PFSK-1 (cell line): ENCODE measurements around the gene SEC14L3.

ENCODE experiments used
- FOXP2 ChIP-seq: optimal IDR thresholded peaks from 2 replicates; pipeline ENCODE3; 2011; ENCODE audit warnings: borderline replicate concordance, control low read depth, inconsistent platforms; ENCODE audit not compliant: insufficient read depth; ENCODE audit errors: extremely low read length, extremely low read depth
- POLR2AphosphoS5 ChIP-seq: IDR thresholded peaks from 2 replicates; pipeline ENCODE4 v1.6.1; 2012; ENCODE audit warnings: low read depth, mild to moderate bottlenecking, control low read depth, low read length, moderate library complexity
- REST ChIP-seq, 2 experiments: IDR thresholded peaks; 2 replicates each; pipeline versions ENCODE4 v1.6.1 to v1.8.0; 2011 to 2012; ENCODE audit warnings: low read depth in 2 of 2, low read length in 2 of 2, control low read depth in 1 of 2, inconsistent platforms in 1 of 2, mild to moderate bottlenecking in 1 of 2, moderate library complexity in 1 of 2; ENCODE audit not compliant: insufficient read depth in 1 of 2
- TAF1 ChIP-seq: IDR thresholded peaks from 2 replicates; pipeline ENCODE4 v1.6.1; 2012; ENCODE audit warnings: low read length, control low read depth, borderline replicate concordance; ENCODE audit not compliant: insufficient read depth

GRCh38 chr22:30416837-30417236 is 55.0 kb downstream of the SEC14L3 start:
- TF ChIP-seq REST (IDR thresholded peaks at IDR 0.05; ENCODE audit: insufficient read depth in 1 of 2, low read depth in 2 of 2, low read length in 2 of 2) (no peak), TAF1 (no peak), POLR2AphosphoS5 (no peak), FOXP2 (no peak)
